ENCODE results near the gene TNF. TPM values are rescaled to one million over a fixed set of nuclear protein-coding genes. Genes with fewer than 3 reads are reported as not detected.
A peak's percentile ranks its signal among the peaks of the same experiment; 100 is the strongest.

Gene TNF
- total RNA-seq, result 0.35 TPM
- long read RNA-seq, partial matches to known transcripts, result 0 of 1 reads
- long read RNA-seq, other reads (novel, unspliced or antisense), result 0 of 1 reads

GRCh38 chr6:31575335-31575901 is at the start of gene TNF:
Gene TNF, plus strand, starts transcription at chr6:31575565. Its CDS starts 177 bp downstream, at chr6:31575742.
- intact Hi-C loops (cut with micrococcal nuclease), result no loop called here
- DNase-seq, result peak; percentile 57
- ATAC-seq, result peak; percentile 69

GRCh38 chr6:31525932-31526591 is 49.3 kb upstream of the TNF start:
- DNase-seq (no peak), ATAC-seq (no peak)
- intact Hi-C loops (cut with micrococcal nuclease), result no loop called here

GRCh38 chr6:31528307-31528777 is 47.0 kb upstream of the TNF start:
- intact Hi-C loops (cut with micrococcal nuclease), result no loop called here
- ATAC-seq, result no peak
- no peak for DNase-seq

DNA sequence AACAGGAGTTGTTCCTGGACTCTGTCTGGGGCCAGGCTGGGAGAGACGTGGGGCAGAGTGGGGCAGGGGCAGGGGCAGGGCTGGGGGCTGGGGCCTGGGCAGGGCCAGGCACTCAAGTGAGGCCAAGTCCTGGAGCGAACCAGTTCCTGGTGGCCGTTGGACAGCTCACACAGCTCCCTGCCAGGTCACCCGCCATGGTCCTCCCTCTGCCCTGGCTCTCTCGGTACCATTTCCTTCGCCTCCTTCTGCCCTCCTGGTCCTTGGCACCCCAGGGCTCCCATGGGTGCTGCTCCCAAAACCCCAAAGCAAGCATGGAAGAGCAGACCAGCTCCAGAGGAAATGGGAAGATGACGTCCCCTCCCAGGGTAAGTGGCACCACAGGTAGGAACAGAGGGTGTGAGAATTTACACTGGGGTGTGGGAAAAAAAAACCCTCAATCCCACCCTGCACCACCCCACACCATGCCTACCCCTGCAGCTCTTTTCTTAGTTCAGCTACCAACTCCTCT is 46.5 kb upstream of the TNF start, which contains the start of gene MCCD1:
Gene MCCD1, plus strand, starts transcription at position 142 of the 508 bp plus-strand sequence. Its CDS starts 53 bp downstream, at position 195.
- ATAC-seq (peak; percentile 15), DNase-seq (no peak)
- intact Hi-C loops (cut with micrococcal nuclease), result no loop called here

DNA sequence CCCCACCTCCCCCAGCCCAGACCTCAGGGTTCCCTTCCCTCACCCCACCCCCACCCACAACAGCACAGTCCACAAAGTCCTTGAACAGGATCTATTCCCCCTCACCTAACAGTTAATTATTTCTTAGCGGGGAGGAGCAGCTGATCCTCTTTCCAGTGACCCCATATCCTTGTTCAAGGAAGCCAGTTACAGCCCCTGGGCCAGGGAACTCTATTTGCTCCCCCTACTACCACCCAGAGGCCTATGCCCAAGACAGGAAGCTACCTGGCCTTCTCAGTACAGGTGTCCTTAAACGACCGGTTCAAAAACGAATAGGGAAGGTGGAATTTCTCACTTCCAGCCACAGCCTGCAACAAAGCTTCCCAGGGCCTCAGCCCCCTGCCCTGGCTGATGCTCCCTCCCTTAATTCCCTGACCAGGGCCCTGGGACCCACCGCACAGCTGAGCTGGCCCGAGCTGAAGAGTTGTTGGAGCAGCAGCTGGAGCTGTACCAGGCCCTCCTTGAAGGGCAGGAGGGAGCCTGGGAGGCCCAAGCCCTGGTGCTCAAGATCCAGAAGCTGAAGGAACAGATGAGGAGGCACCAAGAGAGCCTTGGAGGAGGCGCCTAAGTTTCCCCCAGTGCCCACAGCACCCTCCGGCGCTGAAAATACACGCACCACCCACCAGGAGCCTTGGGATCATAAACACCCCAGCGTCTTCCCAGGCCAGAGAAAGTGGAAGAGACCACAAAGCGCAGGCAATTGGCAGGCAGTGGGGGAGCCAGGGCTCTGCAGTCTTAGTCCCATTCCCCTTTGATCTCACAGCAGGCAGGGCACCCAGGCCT is 45.8 kb upstream of the TNF start:
- intact Hi-C loops (cut with micrococcal nuclease), result no loop called here
- DNase-seq (no peak), ATAC-seq (peak; percentile 12)

- ATAC-seq, result no peak
- no peak for DNase-seq
- intact Hi-C loops (cut with micrococcal nuclease), result no loop called here
Measured at GRCh38 chr6:31530659-31531058, 44.7 kb upstream of the TNF start.

DNA sequence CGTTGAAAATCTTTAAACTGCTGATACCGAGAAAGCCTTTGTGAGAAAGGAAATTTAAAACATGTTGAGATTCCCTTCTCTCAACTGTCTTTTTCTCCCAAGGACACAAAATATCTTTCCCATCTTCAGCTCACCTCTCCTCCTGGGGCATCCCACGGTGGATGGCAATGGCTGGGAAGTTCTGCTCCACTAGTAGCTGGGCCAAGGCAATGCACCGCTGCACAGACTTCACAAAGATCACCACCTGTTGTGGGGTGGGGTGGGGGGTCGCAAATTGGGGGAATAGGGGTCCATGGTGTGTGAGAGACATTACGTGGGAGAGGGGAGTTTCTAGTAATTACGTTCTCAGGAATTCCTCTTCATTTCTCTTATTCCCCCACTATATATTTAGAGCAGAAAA is 44.2 kb upstream of the TNF start:
- DNase-seq, result no peak
- intact Hi-C loops (cut with micrococcal nuclease), result no loop called here
- no peak for ATAC-seq

GRCh38 chr6:31531771-31532643 is 43.4 kb upstream of the TNF start:
- ATAC-seq, result no peak
- intact Hi-C loops (cut with micrococcal nuclease), result no loop called here
- DNase-seq, result no peak

GRCh38 chr6:31532644-31533454 is 42.5 kb upstream of the TNF start:
- DNase-seq (no peak), ATAC-seq (peak; percentile 5)
- intact Hi-C loops (cut with micrococcal nuclease), result no loop called here

DNA sequence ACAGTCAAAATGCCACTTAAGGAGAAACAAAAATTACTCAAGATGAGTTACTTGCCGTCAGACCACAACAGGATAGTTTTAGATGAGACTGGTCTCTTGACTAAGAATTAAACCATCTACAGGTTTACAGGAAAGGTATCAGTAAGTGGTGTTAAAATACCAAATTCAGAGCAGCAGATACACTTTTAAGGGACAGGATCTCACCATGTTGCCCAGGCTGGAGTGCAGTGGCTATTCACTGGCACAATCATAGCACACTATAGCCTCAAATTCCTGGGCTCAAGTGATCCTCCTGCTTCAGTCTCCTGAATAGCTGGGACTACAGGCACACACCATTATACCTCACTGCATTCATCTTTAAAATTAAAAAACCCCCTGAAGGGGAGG is 41.9 kb upstream of the TNF start:
- intact Hi-C loops (cut with micrococcal nuclease), result no loop called here

GRCh38 chr6:31534011-31534410 is 41.4 kb upstream of the TNF start:
- ATAC-seq, result no peak
- intact Hi-C loops (cut with micrococcal nuclease), result no loop called here
- DNase-seq, result no peak

More for the DNA sequence above, 41.9 kb upstream of the TNF start:
- ATAC-seq (no peak), DNase-seq (no peak)

- ATAC-seq, result no peak
- intact Hi-C loops (cut with micrococcal nuclease), result no loop called here
- DNase-seq, result no peak
Measured at GRCh38 chr6:31534521-31535040, 40.8 kb upstream of the TNF start.

GRCh38 chr6:31535538-31536324 is 39.6 kb upstream of the TNF start:
- ATAC-seq, result no peak
- intact Hi-C loops (cut with micrococcal nuclease), result no loop called here
- no peak for DNase-seq

DNA sequence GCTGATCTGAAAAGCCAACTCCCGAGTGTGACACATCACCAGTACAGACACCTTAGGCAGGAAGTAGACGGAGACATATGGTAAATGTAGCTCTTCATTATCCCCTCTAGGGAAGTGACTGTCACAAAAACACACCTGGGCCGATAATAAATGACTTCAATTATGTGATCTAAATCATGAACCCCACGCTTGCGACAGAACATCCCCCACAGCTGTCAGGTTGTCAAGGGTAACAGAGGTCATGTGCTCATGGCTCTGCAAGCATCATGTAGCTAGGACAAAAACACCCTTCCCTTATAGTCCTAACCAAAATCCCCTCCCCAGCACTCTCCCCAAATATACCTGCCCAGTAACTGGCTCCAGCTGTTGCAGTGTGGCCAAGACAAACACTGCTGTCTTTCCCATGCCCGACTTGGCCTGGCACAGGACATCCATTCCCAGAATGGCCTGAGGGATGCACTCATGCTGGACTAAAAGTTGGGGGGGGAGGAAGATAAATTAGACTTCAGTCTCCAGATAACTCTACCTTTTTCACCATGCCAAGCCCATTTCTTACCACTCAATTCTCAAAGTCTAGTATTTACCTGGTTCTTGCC is 36.5 kb upstream of the TNF start:
- intact Hi-C loops (cut with micrococcal nuclease), result no loop called here
- ATAC-seq (no peak), DNase-seq (no peak)

GRCh38 chr6:31540640-31541039 is 34.7 kb upstream of the TNF start:
- ATAC-seq (no peak), DNase-seq (no peak)
- intact Hi-C loops (cut with micrococcal nuclease), result no loop called here

- intact Hi-C loops (cut with micrococcal nuclease), result no loop called here
- ATAC-seq (peak; percentile 22), DNase-seq (no peak)
Measured at GRCh38 chr6:31541059-31541657, 34.2 kb upstream of the TNF start.
